Measurements from ENCODE around the gene KRTAP10-1.

Gene KRTAP10-1

GRCh38 chr21:44527156-44527982 is 12.6 kb downstream of the KRTAP10-1 start:
- DNase-seq = peak; percentile 17

- peak; percentile 6 for DNase-seq
Observed at GRCh38 chr21:44526096-44526997, 13.6 kb downstream of the KRTAP10-1 start.

DNA sequence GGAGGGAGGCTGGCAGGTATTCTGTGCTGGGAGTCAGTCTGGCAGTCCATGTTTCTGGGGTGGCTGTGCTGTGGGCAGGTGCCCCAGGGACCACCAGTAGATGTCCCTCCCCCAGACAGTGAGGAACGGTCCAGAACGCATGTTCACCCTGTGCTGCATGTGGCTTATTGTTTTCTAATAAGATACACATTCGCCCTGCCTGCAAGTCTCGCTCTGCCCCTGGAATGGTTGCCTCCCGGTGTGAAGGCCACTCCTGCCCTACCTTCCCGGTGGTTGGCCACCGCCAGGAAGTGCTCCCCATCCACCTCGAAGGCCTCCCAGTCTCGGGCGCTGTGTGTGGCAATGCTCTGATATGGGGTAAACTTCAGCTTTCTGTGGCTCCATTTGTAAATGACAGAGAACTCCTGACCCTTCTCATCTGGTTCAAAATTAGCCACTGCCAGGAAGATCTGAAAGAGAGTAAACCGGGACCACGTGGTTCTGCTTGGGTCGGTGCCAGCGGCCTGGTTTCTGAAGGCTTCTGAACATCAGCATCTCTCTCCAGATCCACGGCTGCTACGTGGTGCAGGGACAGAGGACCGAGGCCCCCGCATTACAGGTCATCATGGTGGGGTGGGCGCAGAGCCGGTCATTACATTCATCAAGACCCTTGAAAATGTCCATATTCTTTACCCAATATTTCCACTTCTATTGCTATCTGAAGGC is 14.5 kb downstream of the KRTAP10-1 start:
- peak; percentile 1 for DNase-seq

GRCh38 chr21:44524414-44525371 is 15.3 kb downstream of the KRTAP10-1 start:
- DNase-seq = no peak

DNA sequence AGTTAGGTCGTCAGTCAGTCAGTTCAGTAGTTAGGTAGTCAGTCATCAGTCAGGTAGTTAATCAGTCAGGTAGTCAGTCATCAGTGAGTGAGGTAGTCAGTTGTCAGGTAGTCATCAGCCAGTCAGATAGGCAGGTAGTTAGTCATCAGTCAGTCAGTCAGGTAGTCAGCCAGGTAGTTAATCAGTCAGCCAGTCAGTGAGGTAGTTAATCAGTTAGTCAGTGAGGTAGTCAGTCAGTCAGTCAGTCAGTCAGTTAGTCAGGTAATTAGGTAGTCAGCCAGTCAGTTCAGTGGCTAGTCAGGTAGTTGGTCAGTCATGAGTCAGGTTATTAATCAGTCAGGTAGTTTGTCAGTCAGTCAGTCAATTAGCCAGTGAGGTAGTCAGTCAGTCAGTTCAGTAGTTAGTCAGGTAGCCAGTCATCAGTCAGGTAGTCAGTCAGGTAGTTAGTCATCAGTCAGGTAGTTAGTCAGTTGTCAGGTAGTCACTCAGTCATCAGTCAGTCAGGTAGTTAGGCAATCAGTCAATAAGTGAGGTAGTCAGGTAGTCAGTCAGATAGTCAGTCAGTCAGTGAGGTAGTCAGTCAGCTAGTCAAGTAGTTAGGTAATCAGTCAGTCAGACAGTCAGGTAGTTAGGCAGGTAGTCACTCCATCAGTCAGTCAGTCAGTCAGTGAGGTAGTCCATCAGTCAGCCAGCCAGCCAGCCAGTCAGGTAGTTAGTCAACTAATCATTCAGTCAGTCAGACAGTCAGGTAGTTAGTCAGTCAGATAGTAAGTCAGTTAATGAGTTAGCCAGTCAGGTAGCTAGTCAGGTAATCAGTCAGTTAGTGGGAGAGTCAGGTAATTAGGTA is 16.2 kb downstream of the KRTAP10-1 start:
- DNase-seq = peak; percentile 9

- DNase-seq = no peak
Observed at GRCh38 chr21:44522753-44523204, 17.2 kb downstream of the KRTAP10-1 start.

GRCh38 chr21:44521928-44522752 is 17.9 kb downstream of the KRTAP10-1 start:
- no peak for DNase-seq

- no peak for DNase-seq
Observed at GRCh38 chr21:44521301-44521927, 18.6 kb downstream of the KRTAP10-1 start.

- peak; percentile 2 for DNase-seq
Observed at GRCh38 chr21:44520326-44521300, 19.4 kb downstream of the KRTAP10-1 start.

GRCh38 chr21:44519346-44520325 is 20.4 kb downstream of the KRTAP10-1 start:
- peak; percentile 11 for DNase-seq

GRCh38 chr21:44518686-44519085 is 21.3 kb downstream of the KRTAP10-1 start:
- no peak for DNase-seq

DNA sequence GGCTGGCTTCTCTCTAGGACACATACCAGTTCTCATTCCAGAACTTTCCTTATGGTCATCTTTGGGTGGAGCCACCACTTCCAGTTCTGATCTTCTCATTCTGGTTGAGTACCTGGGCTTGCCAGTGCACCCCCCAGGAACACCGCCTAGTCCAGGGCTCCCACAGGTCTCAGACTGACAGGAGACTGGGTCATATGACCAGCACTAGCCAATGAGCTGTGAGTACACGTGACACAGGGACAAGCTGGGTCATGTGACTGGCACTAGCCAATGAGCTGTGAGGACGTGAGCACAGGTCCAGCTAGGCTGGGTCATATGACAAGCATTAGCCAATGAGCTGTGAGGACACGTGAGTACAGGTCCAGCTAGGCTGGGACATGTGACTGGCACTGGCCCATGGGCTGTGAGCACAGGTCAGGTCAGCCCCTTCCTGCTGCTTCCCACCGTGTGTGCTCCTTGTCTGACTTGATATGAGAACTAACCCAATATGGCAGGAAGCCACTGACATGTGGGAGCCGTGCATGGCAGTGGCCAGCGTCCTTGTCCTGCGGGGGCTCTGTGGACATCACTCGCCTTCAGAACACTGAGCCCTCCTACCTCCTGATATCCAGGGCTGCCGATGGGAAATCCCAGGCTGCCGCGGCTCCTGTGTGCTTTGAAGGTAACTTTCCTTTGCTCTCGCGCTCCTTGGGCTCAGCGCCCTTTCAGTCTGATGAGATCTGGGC is 22.7 kb downstream of the KRTAP10-1 start:
- DNase-seq = no peak

DNA sequence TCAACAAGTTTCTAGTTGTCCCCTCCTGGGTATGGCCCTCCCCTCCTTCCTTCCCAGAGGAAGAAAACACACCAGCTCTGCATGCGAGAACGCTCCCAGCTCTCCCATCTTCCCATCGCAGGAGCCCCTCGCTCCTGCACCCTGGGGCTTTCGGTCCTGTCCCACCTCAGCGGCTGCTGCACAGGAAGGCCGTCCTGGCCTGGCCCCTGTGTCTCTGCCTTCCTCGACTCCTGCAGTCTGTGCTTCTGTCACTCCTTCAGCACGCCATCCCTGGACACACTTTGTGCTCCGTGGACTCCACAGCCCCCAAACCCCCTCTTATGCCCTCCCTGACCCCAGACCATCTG is 23.2 kb downstream of the KRTAP10-1 start:
- no peak for DNase-seq

DNA sequence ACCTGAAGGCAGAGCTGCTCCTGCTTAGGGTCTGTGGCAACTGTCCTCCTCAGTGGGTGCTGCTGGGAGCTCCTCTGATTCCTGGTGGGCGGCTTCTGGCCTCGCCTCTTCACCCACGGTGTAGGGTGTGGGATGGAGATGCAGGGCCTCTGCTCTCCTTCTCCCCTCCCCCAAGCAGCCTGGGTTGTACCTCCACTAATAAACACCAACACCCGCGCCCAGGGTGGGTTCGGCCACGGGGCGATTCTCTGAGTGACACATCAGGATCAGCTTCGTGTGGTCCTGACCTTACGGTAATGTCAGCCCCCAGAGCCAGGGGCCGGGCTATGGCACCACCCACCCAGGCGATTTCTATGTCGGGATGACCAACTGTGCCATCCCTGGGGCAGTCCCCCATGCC is 23.7 kb downstream of the KRTAP10-1 start:
- DNase-seq = no peak

- no peak for DNase-seq
Observed at GRCh38 chr21:44515359-44516165, 24.4 kb downstream of the KRTAP10-1 start.
